ENCODE measurements around the gene CYTH4. TPM values are rescaled to one million over a fixed set of nuclear protein-coding genes. Genes with fewer than 3 reads are reported as not detected.
A peak's percentile ranks its signal among the peaks of the same experiment; 100 is the strongest.

Gene CYTH4
- total RNA-seq, 2 donors from 2014 or later = not detected

- H3K4me1 ChIP-seq (ENCODE audit: control insufficient read depth, insufficient read depth, low read length) = no peaks in the 10 kb centered on the region
- H3K27me3 ChIP-seq (ENCODE audit: control insufficient read depth, insufficient read depth, low read length, poor library complexity, severe bottlenecking) = peaks cover 9% of the 10 kb centered on the region
- no peak for TF ChIP-seq CTCF (conservative IDR thresholded peaks at IDR 0.05)
- WGBS, 2 experiments (ENCODE audit: insufficient coverage in 1 of 2, insufficient read length in 1 of 2) = 81 to 84% methylated on average over 7 to 13 of the region's 13 CpGs
- no peaks in the 10 kb centered on the region for H3K9me3 ChIP-seq (ENCODE audit: control insufficient read depth, low read length)
- H3K27me3 Mint-ChIP-seq (ENCODE audit: insufficient read depth) = peaks cover 11% of the 10 kb centered on the region
- peaks cover 1% of the 10 kb centered on the region for H3K4me1 Mint-ChIP-seq
- no peak overlapping the region for H3K27ac ChIP-seq (ENCODE audit: low read depth, low read length)
- H3K9me3 Mint-ChIP-seq = no peaks in the 10 kb centered on the region
- no peak overlapping the region for H3K27ac Mint-ChIP-seq
- no peaks in the 10 kb centered on the region for H3K36me3 Mint-ChIP-seq (ENCODE audit: low read depth)
- no peak overlapping the region for H3K4me3 ChIP-seq (ENCODE audit: low read length)
- no peak overlapping the region for H3K9ac ChIP-seq (ENCODE audit: extremely low read depth, low read length, poor library complexity, severe bottlenecking)
- H3K36me3 ChIP-seq (ENCODE audit: control insufficient read depth, insufficient read depth, low read length) = no peaks in the 10 kb centered on the region
- no peak overlapping the region for H3K4me3 Mint-ChIP-seq
- no peak for DNase-seq
These were observed 63.7 kb downstream of the CYTH4 start for GRCh38 chr22:37345863-37346504.

DNA sequence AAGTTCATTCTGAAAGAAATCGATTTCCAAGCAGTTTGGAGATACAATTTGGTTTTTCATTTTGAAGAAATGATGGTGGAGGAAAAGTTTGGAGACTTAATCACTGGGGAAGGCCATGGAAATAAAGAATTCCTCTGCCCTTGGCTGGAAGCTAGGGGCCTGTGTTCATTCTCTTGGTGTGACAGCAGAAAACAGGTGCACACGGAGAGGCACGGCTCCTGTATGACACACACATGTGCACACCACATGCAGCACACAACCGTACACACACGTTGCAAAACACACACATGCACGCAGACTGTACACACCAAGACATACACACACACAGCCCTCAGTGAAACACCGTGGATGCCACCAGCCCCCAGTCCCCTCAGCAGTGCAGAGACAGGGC is 64.2 kb downstream of the CYTH4 start:
- no peaks in the 10 kb centered on the region for H3K36me3 Mint-ChIP-seq (ENCODE audit: low read depth)
- Histone ChIP-seq H3K27ac (ENCODE audit: low read depth, low read length) (no peak overlapping the region), H3K27me3 (ENCODE audit: control insufficient read depth, insufficient read depth, low read length, poor library complexity, severe bottlenecking) (peaks cover 4% of the 10 kb centered on the region), H3K9ac (ENCODE audit: extremely low read depth, low read length, poor library complexity, severe bottlenecking) (no peak overlapping the region), H3K4me1 (ENCODE audit: control insufficient read depth, insufficient read depth, low read length) (no peaks in the 10 kb centered on the region), H3K36me3 (ENCODE audit: control insufficient read depth, insufficient read depth, low read length) (no peaks in the 10 kb centered on the region), H3K9me3 (ENCODE audit: control insufficient read depth, low read length) (no peaks in the 10 kb centered on the region), H3K4me3 (ENCODE audit: low read length) (no peak overlapping the region)
- peaks cover 1% of the 10 kb centered on the region for H3K4me1 Mint-ChIP-seq
- H3K9me3 Mint-ChIP-seq = no peaks in the 10 kb centered on the region
- WGBS, 2 experiments (ENCODE audit: insufficient coverage in 1 of 2, insufficient read length in 1 of 2) = 89 to 97% methylated on average over 5 to 7 of the region's 7 CpGs
- H3K4me3 Mint-ChIP-seq = no peak overlapping the region
- H3K27me3 Mint-ChIP-seq (ENCODE audit: insufficient read depth) = peaks cover 7% of the 10 kb centered on the region
- no peak for TF ChIP-seq CTCF (conservative IDR thresholded peaks at IDR 0.05)
- no peak overlapping the region for H3K27ac Mint-ChIP-seq
- DNase-seq = no peak

GRCh38 chr22:37349043-37349814 is 66.9 kb downstream of the CYTH4 start:
- Histone ChIP-seq H3K4me1 (ENCODE audit: control insufficient read depth, insufficient read depth, low read length) (no peaks in the 10 kb centered on the region), H3K9ac (ENCODE audit: extremely low read depth, low read length, poor library complexity, severe bottlenecking) (no peak overlapping the region), H3K36me3 (ENCODE audit: control insufficient read depth, insufficient read depth, low read length) (no peaks in the 10 kb centered on the region), H3K27me3 (ENCODE audit: control insufficient read depth, insufficient read depth, low read length, poor library complexity, severe bottlenecking) (no peaks in the 10 kb centered on the region), H3K4me3 (ENCODE audit: low read length) (no peak overlapping the region), H3K27ac (ENCODE audit: low read depth, low read length) (no peak overlapping the region), H3K9me3 (ENCODE audit: control insufficient read depth, low read length) (no peaks in the 10 kb centered on the region)
- no peak overlapping the region for H3K4me3 Mint-ChIP-seq
- peak overlapping the region; percentile 44 for H3K27ac Mint-ChIP-seq
- no peaks in the 10 kb centered on the region for H3K36me3 Mint-ChIP-seq (ENCODE audit: low read depth)
- H3K4me1 Mint-ChIP-seq = peaks cover 1% of the 10 kb centered on the region
- peaks cover 5% of the 10 kb centered on the region for H3K27me3 Mint-ChIP-seq (ENCODE audit: insufficient read depth)
- H3K9me3 Mint-ChIP-seq = no peaks in the 10 kb centered on the region
- TF ChIP-seq CTCF (conservative IDR thresholded peaks at IDR 0.05) = no peak
- WGBS, 2 experiments (ENCODE audit: insufficient coverage in 1 of 2, insufficient read length in 1 of 2) = 91 to 94% methylated on average over 9 to 19 of the region's 19 CpGs
- no peak for DNase-seq
